ENCODE data around the gene CENPK. TPM values are rescaled to one million over a fixed set of nuclear protein-coding genes. Genes with fewer than 3 reads are reported as not detected.
A peak's percentile ranks its signal among the peaks of the same experiment; 100 is the strongest.

Gene CENPK
- polyA plus RNA-seq, 1 donor (not counting 4 experiments of a cell fraction or from before 2014, with no cell fraction given): 15.4 TPM

GRCh38 chr5:65566505-65566904 lies 3.5 kb upstream of the CENPK start:
- Histone ChIP-seq H4K20me1 (ENCODE audit: control insufficient read depth, extremely low read depth, insufficient read depth, low read length) (no peaks in the 10 kb centered on the region), H3K27me3 (ENCODE audit: control insufficient read depth, extremely low read depth, insufficient read depth, low read length) (no peaks in the 10 kb centered on the region), H3K79me2 (ENCODE audit: control insufficient read depth, insufficient read depth, low read length) (peaks cover 46% of the 10 kb centered on the region), H3K9me3 (ENCODE audit: control insufficient read depth, low read depth, low read length) (no peaks in the 10 kb centered on the region), H3K9ac (ENCODE audit: control insufficient read depth, extremely low read depth, insufficient read depth, low read length) (no peak overlapping the region), H3K4me2 (ENCODE audit: control insufficient read depth, extremely low read depth, insufficient read depth, low read depth, low read length) (no peak overlapping the region), H3K36me3 (ENCODE audit: control insufficient read depth in 2 of 2, extremely low read depth in 1 of 2, insufficient read depth in 2 of 2, low read length in 2 of 2) (peaks cover 4 to 7% of the 10 kb centered on the region in 2 experiments), H3K4me1 (ENCODE audit: control insufficient read depth, extremely low read depth, insufficient read depth, low read length) (peaks cover 14% of the 10 kb centered on the region), H3K4me3 (ENCODE audit: control insufficient read depth in 2 of 3, extremely low read depth in 1 of 3, insufficient read depth in 2 of 3, low read depth in 1 of 3, low read length in 3 of 3) (no peak overlapping the region), H2AFZ (ENCODE audit: control insufficient read depth, low read length) (no peak overlapping the region), H3K9me1 (ENCODE audit: control insufficient read depth, extremely low read depth, insufficient read depth, low read length) (no peaks in the 10 kb centered on the region), H3K27ac (ENCODE audit: control insufficient read depth, insufficient read depth, low read length) (no peak overlapping the region)
- dilution Hi-C loops (cut with MboI; ENCODE audit: extremely low pct_ligation_motif_present, low sequenced_read_pairs): no loop called here
- TF ChIP-seq CTCF (optimal IDR thresholded peaks at IDR 0.05 in 1 of 3, IDR thresholded peaks at IDR 0.05 in 1 of 3, conservative IDR thresholded peaks at IDR 0.05 in 1 of 3; ENCODE audit: extremely low read depth in 1 of 3, insufficient read depth in 2 of 3, low read length in 3 of 3) (no peak), EZH2 (IDR thresholded peaks at IDR 0.05; ENCODE audit: low read length) (no peak)
- no peak for DNase-seq (ENCODE audit: low read depth, low spot score)
- FAIRE-seq: no peak

- Histone ChIP-seq H3K4me1 (ENCODE audit: control insufficient read depth, extremely low read depth, insufficient read depth, low read length) (peaks cover 16% of the 10 kb centered on the region), H2AFZ (ENCODE audit: control insufficient read depth, low read length) (peak overlapping the region; percentile 100), H3K9me1 (ENCODE audit: control insufficient read depth, extremely low read depth, insufficient read depth, low read length) (no peaks in the 10 kb centered on the region), H3K4me3 (ENCODE audit: control insufficient read depth in 2 of 3, extremely low read depth in 1 of 3, insufficient read depth in 2 of 3, low read depth in 1 of 3, low read length in 3 of 3) (peak overlapping the region; percentile 79 to 93 (median 87)), H3K9ac (ENCODE audit: control insufficient read depth, extremely low read depth, insufficient read depth, low read length) (peak overlapping the region; percentile 95), H3K4me2 (ENCODE audit: control insufficient read depth, extremely low read depth, insufficient read depth, low read depth, low read length) (peak overlapping the region; percentile 82), H3K27me3 (ENCODE audit: control insufficient read depth, extremely low read depth, insufficient read depth, low read length) (no peaks in the 10 kb centered on the region), H4K20me1 (ENCODE audit: control insufficient read depth, extremely low read depth, insufficient read depth, low read length) (no peaks in the 10 kb centered on the region), H3K79me2 (ENCODE audit: control insufficient read depth, insufficient read depth, low read length) (peaks cover 55% of the 10 kb centered on the region), H3K27ac (ENCODE audit: control insufficient read depth, insufficient read depth, low read length) (peak overlapping the region; percentile 95), H3K36me3 (ENCODE audit: control insufficient read depth in 2 of 2, extremely low read depth in 1 of 2, insufficient read depth in 2 of 2, low read length in 2 of 2) (peaks cover 0 to 7% of the 10 kb centered on the region in 2 experiments), H3K9me3 (ENCODE audit: control insufficient read depth, low read depth, low read length) (no peaks in the 10 kb centered on the region)
- dilution Hi-C loops (cut with MboI; ENCODE audit: extremely low pct_ligation_motif_present, low sequenced_read_pairs): no loop called here
- no peak for FAIRE-seq
- DNase-seq (ENCODE audit: low read depth, low spot score): no peak
- TF ChIP-seq EZH2 (IDR thresholded peaks at IDR 0.05; ENCODE audit: low read length) (no peak), CTCF (optimal IDR thresholded peaks at IDR 0.05 in 1 of 3, IDR thresholded peaks at IDR 0.05 in 1 of 3, conservative IDR thresholded peaks at IDR 0.05 in 1 of 3; ENCODE audit: extremely low read depth in 1 of 3, insufficient read depth in 2 of 3, low read length in 3 of 3) (no peak)
Observed at GRCh38 chr5:65563777-65564176, 809 bp upstream of the CENPK start.

All from keratinocyte (primary cell).